Lower leg skin (tissue), 4 donors: ENCODE measurements around the gene ZSCAN16. TPM values are rescaled to one million over a fixed set of nuclear protein-coding genes. Genes with fewer than 3 reads are reported as not detected.

Source experiments
- DNase-seq, 2 donors: peaks; one replicate each; pipeline ENCODE4 v3.0.0-alpha.2; 2019; ENCODE audit warnings: low spot score in 2 of 2
- H3K4me3 ChIP-seq: fragments of 200-600 bp; sonication (generic); 2 replicates; pipeline ENCODE4 v1.5.1; 2017; ENCODE audit warnings: mild to moderate bottlenecking, low read depth; ENCODE audit not compliant: poor library complexity, severe bottlenecking
- CTCF ChIP-seq, 3 donors: fragments of 450-650 bp; IDR thresholded peaks; one replicate each; pipeline ENCODE4 v1.5.1; 2016; ENCODE audit warnings: antibody characterized with exemption in 3 of 3, mild to moderate bottlenecking in 3 of 3, moderate library complexity in 2 of 3
- POLR2A ChIP-seq, 2 donors: fragments of 450-650 bp; IDR thresholded peaks; one replicate each; pipeline ENCODE4 v1.6.1; 2016 to 2017; ENCODE audit warnings: antibody characterized with exemption in 2 of 2, mild to moderate bottlenecking in 1 of 2, moderate library complexity in 1 of 2
- WGBS, 2 donors: methylation state at CpG; one replicate each; pipeline ENCODE4 v1.1.5; 2018; 5-methylcytosine and 5-hydroxymethylcytosine counted together
- intact Hi-C: fragments of 100-400 bp; cut with DNase I; formaldehyde crosslinking; loops from one replicate; pipeline ENCODE4 v1.15.0; 2023; ENCODE audit warnings: low total_unique reads
- total RNA-seq, 4 donors: library from RNA; depleted of rRNA; stranded (reverse); fragments of >200 nt; gene quantifications; one replicate each; pipeline ENCODE4 v1.1.0, GENCODE V29; 2016

Gene ZSCAN16
- total RNA-seq, 4 donors from 2014 or later = 3.9 to 6.1 (median 5.3) TPM

- no peak overlapping the region for H3K4me3 ChIP-seq
- WGBS, 2 donors = 23 to 27% methylated on average over 3 of the region's 3 CpGs
- TF ChIP-seq CTCF (IDR thresholded peaks at IDR 0.05) (no peak), POLR2A (IDR thresholded peaks at IDR 0.05) (no peak)
- no peak for DNase-seq
- intact Hi-C loops = no loop called here
Observed at GRCh38 chr6:28135393-28135792, 11.0 kb downstream of the ZSCAN16 start.

- peak overlapping the region; percentile 69 for H3K4me3 ChIP-seq
- TF ChIP-seq CTCF (IDR thresholded peaks at IDR 0.05) (no peak), POLR2A (IDR thresholded peaks at IDR 0.05) (no peak)
- WGBS, 2 donors = 0 to 1% methylated on average over 44 to 58 of the region's 58 CpGs
- DNase-seq = peak; percentile 88 to 97
- intact Hi-C loops = no loop called here
Observed at GRCh38 chr6:28136585-28137504, 12.4 kb downstream of the ZSCAN16 start.

- WGBS, 2 donors = 1 to 2% methylated on average over 6 of the region's 6 CpGs
- H3K4me3 ChIP-seq = peak overlapping the region; percentile 69
- TF ChIP-seq POLR2A (IDR thresholded peaks at IDR 0.05) (no peak), CTCF (IDR thresholded peaks at IDR 0.05) (no peak)
- intact Hi-C loops = no loop called here
- no peak for DNase-seq
Observed at GRCh38 chr6:28137505-28137981, 13.1 kb downstream of the ZSCAN16 start.

- no peak overlapping the region for H3K4me3 ChIP-seq
- intact Hi-C loops = no loop called here
- TF ChIP-seq CTCF (IDR thresholded peaks at IDR 0.05) (no peak), POLR2A (IDR thresholded peaks at IDR 0.05) (no peak)
- 76 to 80% methylated on average over 9 of the region's 9 CpGs for WGBS, 2 donors
- DNase-seq = no peak
Observed at GRCh38 chr6:28139860-28140543, 15.6 kb downstream of the ZSCAN16 start.

- H3K4me3 ChIP-seq = no peak overlapping the region
- no peak for TF ChIP-seq POLR2A (IDR thresholded peaks at IDR 0.05)
- TF ChIP-seq CTCF (IDR thresholded peaks at IDR 0.05) = no peak
- DNase-seq = no peak
- 57 to 80% methylated on average over 5 of the region's 5 CpGs for WGBS, 2 donors
- intact Hi-C loops = no loop called here
Observed at GRCh38 chr6:28140616-28141015, 16.2 kb downstream of the ZSCAN16 start.
